Neuronal stem cell (in vitro differentiated cells): ENCODE measurements around the gene CPXM2.

Source experiments
- DNase-seq: peaks from one replicate; pipeline ENCODE4 v3.0.0-alpha.2; 2013; ENCODE audit warnings: low spot score
- H2AFZ ChIP-seq: one replicate; pipeline ENCODE4 v1.6.1; 2013; ENCODE audit warnings: mild to moderate bottlenecking, low read length, inconsistent platforms
- H2AK5ac ChIP-seq: 2 replicates; pipeline ENCODE4 v1.6.1; 2013; ENCODE audit warnings: low read depth, mild to moderate bottlenecking, inconsistent platforms, low read length, moderate library complexity, mixed read lengths
- H2BK120ac ChIP-seq: 2 replicates; pipeline ENCODE4 v1.6.1; 2013; ENCODE audit warnings: low read depth, mild to moderate bottlenecking, inconsistent platforms, low read length, moderate library complexity, mixed read lengths
- H2BK12ac ChIP-seq: one replicate; pipeline ENCODE4 v1.6.1; 2013; ENCODE audit warnings: low read length, inconsistent platforms
- H2BK15ac ChIP-seq: 2 replicates; pipeline ENCODE4 v1.6.1; 2013; ENCODE audit warnings: mild to moderate bottlenecking, low read length, inconsistent platforms, mixed read lengths
- H2BK5ac ChIP-seq: one replicate; pipeline ENCODE4 v1.6.1; 2013; ENCODE audit warnings: inconsistent platforms, mild to moderate bottlenecking, low read length, moderate library complexity
- H3K14ac ChIP-seq: one replicate; pipeline ENCODE4 v1.6.1; 2013; ENCODE audit warnings: low read length, inconsistent platforms
- H3K18ac ChIP-seq: 2 replicates; pipeline ENCODE4 v1.6.1; 2013; ENCODE audit warnings: low read length, inconsistent platforms
- H3K23ac ChIP-seq: 2 replicates; pipeline ENCODE4 v1.6.1; 2013; ENCODE audit warnings: low read depth, mild to moderate bottlenecking, mixed read lengths, low read length, inconsistent platforms; ENCODE audit not compliant: poor library complexity
- H3K27ac ChIP-seq: replicated peaks from 3 replicates; pipeline ENCODE4 v1.5.1; 2013; ENCODE audit warnings: low read length, inconsistent platforms
- H3K27me3 ChIP-seq, 3 experiments: 2 replicates each; pipeline ENCODE4 v1.6.1; 2013; ENCODE audit warnings: low read length in 3 of 3, mild to moderate bottlenecking in 2 of 3, inconsistent platforms in 1 of 3, low read depth in 1 of 3, mixed read lengths in 1 of 3, moderate library complexity in 1 of 3; ENCODE audit not compliant: control insufficient read depth in 3 of 3, insufficient read depth in 3 of 3
- H3K36me3 ChIP-seq, 2 donors: replicated peaks in 1 of 2; 2 replicates each; pipeline ENCODE4 v1.6.1; 2013; ENCODE audit warnings: low read length in 2 of 2; ENCODE audit not compliant: control insufficient read depth in 2 of 2, insufficient read depth in 2 of 2
- H3K4ac ChIP-seq: 2 replicates; pipeline ENCODE4 v1.6.1; 2013; ENCODE audit warnings: inconsistent platforms, mild to moderate bottlenecking, low read length, moderate library complexity
- H3K4me1 ChIP-seq, 2 donors: 1 replicate in 1 of 2; 2 replicates in 1 of 2; pipeline ENCODE4 v1.6.1; 2013; ENCODE audit warnings: low read length in 2 of 2, low read depth in 1 of 2; ENCODE audit not compliant: control insufficient read depth in 2 of 2, insufficient read depth in 1 of 2
- H3K4me2 ChIP-seq: one replicate; pipeline ENCODE4 v1.6.1; 2013; ENCODE audit warnings: mild to moderate bottlenecking, low read length, inconsistent platforms; ENCODE audit not compliant: insufficient read depth, poor library complexity, severe bottlenecking
- H3K4me3 ChIP-seq, 2 donors: 2 replicates each; pipeline ENCODE4 v1.5.1; 2013; ENCODE audit warnings: low read length in 2 of 2, mild to moderate bottlenecking in 2 of 2, inconsistent platforms in 1 of 2, moderate library complexity in 1 of 2
- H3K79me1 ChIP-seq: one replicate; pipeline ENCODE4 v1.6.1; 2013; ENCODE audit warnings: low read depth, mild to moderate bottlenecking, inconsistent platforms, low read length, moderate library complexity
- H3K9ac ChIP-seq: one replicate; pipeline ENCODE4 v1.6.1; 2013; ENCODE audit warnings: mild to moderate bottlenecking, low read depth, low read length, inconsistent platforms; ENCODE audit not compliant: poor library complexity
- H3K9me3 ChIP-seq, 2 donors: replicated peaks in 1 of 2; 2 replicates each; pipeline versions ENCODE3 to v1.6.1; 2013; ENCODE audit warnings: low read length in 2 of 2, mild to moderate bottlenecking in 2 of 2, inconsistent platforms in 1 of 2, low read depth in 1 of 2, mixed read lengths in 1 of 2, moderate library complexity in 1 of 2; ENCODE audit not compliant: control insufficient read depth in 2 of 2, insufficient read depth in 1 of 2
- H4K8ac ChIP-seq: one replicate; pipeline ENCODE4 v1.6.1; 2013; ENCODE audit warnings: low read depth, mild to moderate bottlenecking, inconsistent platforms, low read length, moderate library complexity
- H4K91ac ChIP-seq: one replicate; pipeline ENCODE4 v1.6.1; 2013; ENCODE audit warnings: low read length, low read depth, mild to moderate bottlenecking, inconsistent platforms; ENCODE audit not compliant: poor library complexity
- WGBS, 2 donors: extraction: QIAGEN DNeasy Blood & Tissue Kit; methylation state at CpG; one replicate each; pipeline ENCODE4 v1.1.7; 2013; ENCODE audit warnings: missing lambda C conversion rate in 2 of 2, mixed read lengths in 1 of 2; ENCODE audit not compliant: insufficient read length in 2 of 2, insufficient replicate concordance in 1 of 2; ENCODE audit errors: extremely low coverage in 2 of 2; 5-methylcytosine and 5-hydroxymethylcytosine counted together

CPXM2 gene

GRCh38 chr10:123790132-123790885, 101.3 kb downstream of the CPXM2 start:
- no CpG with 5 or more reads among the region's 13 CpGs for WGBS, 2 donors
- Histone ChIP-seq H4K8ac (no peak overlapping the region), H2BK120ac (no peak overlapping the region), H3K79me1 (no peaks in the 10 kb centered on the region), H3K4ac (no peak overlapping the region), H3K27me3 (no peaks in the 10 kb centered on the region), H3K9ac (no peak overlapping the region), H3K9me3 (peaks cover 0 to 6% of the 10 kb centered on the region in 2 donors), H3K4me2 (no peak overlapping the region), H3K4me3 (no peak overlapping the region), H2BK5ac (no peak overlapping the region), H3K14ac (no peak overlapping the region), H3K36me3 (no peaks in the 10 kb centered on the region), H3K27ac (no peak overlapping the region), H2AFZ (no peak overlapping the region), H3K23ac (no peak overlapping the region), H2BK12ac (no peak overlapping the region), H3K18ac (no peak overlapping the region), H2BK15ac (no peak overlapping the region), H4K91ac (no peak overlapping the region), H2AK5ac (no peak overlapping the region), H3K4me1 (no peaks in the 10 kb centered on the region)
- no peak for DNase-seq

DNA sequence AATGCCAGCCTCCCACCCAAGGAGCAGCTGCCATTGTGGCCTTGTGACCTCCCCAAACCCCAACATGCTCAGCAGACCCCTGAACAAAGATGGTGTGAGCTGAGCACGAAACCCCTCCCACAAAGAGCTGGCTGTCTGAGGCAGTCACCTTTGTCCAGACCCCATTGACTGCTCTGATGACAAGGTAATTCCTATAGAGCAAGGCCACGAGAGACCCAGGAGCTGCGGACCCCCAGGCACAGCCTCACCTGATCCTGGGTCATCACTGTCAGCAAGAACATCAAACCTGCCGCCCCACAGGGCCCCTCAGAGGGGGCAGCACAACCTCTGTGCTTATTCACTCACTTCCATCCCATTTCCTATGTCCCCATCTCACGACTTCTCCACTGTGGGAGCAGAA, 102.6 kb downstream of the CPXM2 start:
- H3K9ac ChIP-seq = no peak overlapping the region
- H3K79me1 ChIP-seq = no peaks in the 10 kb centered on the region
- WGBS, 2 donors = no CpG with 5 or more reads among the region's 5 CpGs
- H3K36me3 ChIP-seq = no peaks in the 10 kb centered on the region
- no peak overlapping the region for H4K8ac ChIP-seq
- no peak overlapping the region for H3K4ac ChIP-seq
- H3K18ac ChIP-seq = no peak overlapping the region
- peaks cover 0 to 6% of the 10 kb centered on the region in 2 donors for H3K9me3 ChIP-seq
- no peak overlapping the region for H2BK5ac ChIP-seq
- H2AK5ac ChIP-seq = no peak overlapping the region
- no peak overlapping the region for H3K4me2 ChIP-seq
- H2AFZ ChIP-seq = no peak overlapping the region
- no peak for DNase-seq
- no peak overlapping the region for H3K23ac ChIP-seq
- H2BK15ac ChIP-seq = no peak overlapping the region
- H3K27ac ChIP-seq = no peak overlapping the region
- H4K91ac ChIP-seq = no peak overlapping the region
- H3K14ac ChIP-seq = no peak overlapping the region
- H2BK120ac ChIP-seq = no peak overlapping the region
- no peak overlapping the region for H2BK12ac ChIP-seq
- no peak overlapping the region for H3K4me3 ChIP-seq
- H3K4me1 ChIP-seq = no peaks in the 10 kb centered on the region
- no peaks in the 10 kb centered on the region for H3K27me3 ChIP-seq

DNA sequence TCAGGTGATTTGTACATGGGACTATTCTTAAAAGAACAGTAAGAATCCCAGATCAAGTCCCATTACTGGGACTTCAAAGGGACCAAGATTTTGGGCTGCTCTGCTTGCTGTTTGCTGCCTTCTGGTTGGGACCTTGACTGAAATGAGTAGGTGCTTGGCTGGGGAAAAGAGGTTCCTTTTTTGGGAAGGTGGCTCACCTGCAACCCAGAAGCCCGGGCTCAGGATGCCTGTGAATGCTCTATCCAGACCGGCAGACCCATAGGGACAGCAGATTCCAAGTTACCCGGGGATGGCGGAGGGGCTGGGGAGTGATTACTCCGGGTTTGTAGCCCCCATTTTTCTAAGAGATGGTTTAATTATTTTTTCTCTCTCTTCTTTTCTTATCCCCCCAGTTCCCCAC, 104.0 kb downstream of the CPXM2 start:
- H3K9ac ChIP-seq = no peak overlapping the region
- no peak overlapping the region for H3K23ac ChIP-seq
- peaks cover 0 to under 1% of the 10 kb centered on the region in 2 donors for H3K4me1 ChIP-seq
- no peak overlapping the region for H2AFZ ChIP-seq
- peaks cover 0 to 1% (median 0%) of the 10 kb centered on the region in 3 experiments for H3K27me3 ChIP-seq
- H3K4me2 ChIP-seq = no peak overlapping the region
- H3K9me3 ChIP-seq = peaks cover 0 to 6% of the 10 kb centered on the region in 2 donors
- no peak overlapping the region for H3K4me3 ChIP-seq
- no peaks in the 10 kb centered on the region for H3K36me3 ChIP-seq
- no peak overlapping the region for H2BK15ac ChIP-seq
- H3K14ac ChIP-seq = no peak overlapping the region
- H2BK5ac ChIP-seq = no peak overlapping the region
- no peak overlapping the region for H2AK5ac ChIP-seq
- no peak overlapping the region for H3K4ac ChIP-seq
- no peak overlapping the region for H4K8ac ChIP-seq
- WGBS, 2 donors = no CpG with 5 or more reads among the region's 5 CpGs
- no peak for DNase-seq
- H2BK120ac ChIP-seq = no peak overlapping the region
- no peak overlapping the region for H3K27ac ChIP-seq
- H2BK12ac ChIP-seq = no peak overlapping the region
- H3K18ac ChIP-seq = no peak overlapping the region
- H4K91ac ChIP-seq = no peak overlapping the region
- no peaks in the 10 kb centered on the region for H3K79me1 ChIP-seq

DNA sequence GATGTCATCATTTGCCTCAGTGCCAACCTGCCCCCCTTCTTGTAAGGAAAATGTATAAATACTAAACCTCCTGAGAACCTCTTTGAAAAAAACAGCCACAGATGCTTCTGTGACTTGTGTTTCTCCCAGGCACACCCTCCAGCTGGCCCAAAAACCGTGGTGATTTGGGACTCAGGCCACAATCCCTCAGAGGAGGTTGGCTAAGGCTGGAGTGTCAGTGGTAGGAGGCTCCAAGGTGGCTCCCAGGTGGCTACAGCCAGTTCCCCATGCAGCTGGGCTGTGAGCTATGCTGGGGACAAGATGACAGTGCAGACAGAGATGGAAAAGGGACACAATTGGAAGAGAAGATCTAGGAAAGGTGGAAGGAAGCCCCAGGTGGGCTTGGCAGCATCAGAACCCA, 104.7 kb downstream of the CPXM2 start:
- no peak overlapping the region for H2BK5ac ChIP-seq
- H3K9ac ChIP-seq = no peak overlapping the region
- peaks cover 0 to 4% of the 10 kb centered on the region in 2 donors for H3K4me1 ChIP-seq
- H3K4me2 ChIP-seq = no peak overlapping the region
- H3K4ac ChIP-seq = no peak overlapping the region
- H3K27ac ChIP-seq = no peak overlapping the region
- H3K23ac ChIP-seq = no peak overlapping the region
- no peak for DNase-seq
- no peak overlapping the region for H4K8ac ChIP-seq
- H2BK12ac ChIP-seq = no peak overlapping the region
- H2BK15ac ChIP-seq = no peak overlapping the region
- peak overlapping the region; percentile 41 for H3K14ac ChIP-seq
- H2AK5ac ChIP-seq = peak overlapping the region; percentile 25
- H3K79me1 ChIP-seq = no peaks in the 10 kb centered on the region
- H2BK120ac ChIP-seq = no peak overlapping the region
- H3K27me3 ChIP-seq = peaks cover 0 to 3% (median 0%) of the 10 kb centered on the region in 3 experiments
- H3K18ac ChIP-seq = no peak overlapping the region
- WGBS, 2 donors = no CpG with 5 or more reads among the region's 1 CpG
- no peaks in the 10 kb centered on the region for H3K36me3 ChIP-seq
- no peak overlapping the region for H4K91ac ChIP-seq
- peaks cover 0 to 6% of the 10 kb centered on the region in 2 donors for H3K9me3 ChIP-seq
- H3K4me3 ChIP-seq = no peak overlapping the region
- no peak overlapping the region for H2AFZ ChIP-seq
